ENCODE data around the gene AHCYL1. TPM values are rescaled to one million over a fixed set of nuclear protein-coding genes. Genes with fewer than 3 reads are reported as not detected.

The AHCYL1 gene
- total and polyA plus RNA-seq, 2 donors (not counting 3 experiments of a cell fraction or from before 2014, with no cell fraction given): 49.2 to 74.2 TPM

DNA sequence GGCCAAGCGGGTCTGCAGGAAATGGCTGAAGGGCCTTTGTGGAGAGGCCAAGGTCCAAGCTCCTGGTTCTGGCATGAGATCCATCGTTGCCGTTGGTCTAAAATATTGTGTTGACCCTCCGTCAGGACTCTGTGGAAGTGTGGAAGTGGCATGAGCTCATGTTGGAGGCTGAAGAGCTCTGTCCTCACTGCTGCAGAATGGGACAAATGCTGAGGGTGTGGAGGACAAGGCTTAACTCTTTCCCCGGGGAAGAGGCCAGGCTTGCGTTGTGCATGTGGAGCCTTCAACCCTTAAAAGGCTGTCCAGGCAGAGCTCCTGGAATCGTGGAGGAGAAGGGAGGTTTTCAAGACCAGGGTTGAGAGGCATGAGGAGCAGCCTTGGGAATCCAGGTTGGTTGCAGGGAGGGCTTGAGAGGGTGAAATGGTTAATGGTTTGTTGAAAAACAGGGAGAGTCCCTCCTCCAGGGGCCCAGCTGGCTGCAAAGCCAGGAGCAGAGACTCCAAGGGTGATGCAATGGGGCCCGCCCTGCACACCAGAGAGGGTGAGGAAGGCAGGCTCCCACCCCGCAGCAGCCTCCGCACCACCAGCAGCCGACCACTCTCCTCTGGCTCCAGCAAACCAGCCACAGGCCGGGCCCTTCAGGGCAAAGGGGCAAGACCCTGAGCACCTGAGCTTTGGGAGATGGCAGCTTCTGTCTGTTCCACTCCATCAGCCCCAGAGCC is 6.7 kb upstream of the AHCYL1 start:
- H2AFZ ChIP-seq (ENCODE audit: low read depth, low read length): no peak overlapping the region
- DNase-seq (ENCODE audit: low read depth, low spot score) (no peak), FAIRE-seq (no peak)
- no peaks in the 10 kb centered on the region for H3K27me3 ChIP-seq (ENCODE audit: control insufficient read depth in 2 of 2, insufficient read depth in 2 of 2, low read length in 2 of 2)
- H3K4me2 ChIP-seq (ENCODE audit: insufficient read depth, low read length): no peak overlapping the region
- H3K79me2 ChIP-seq (ENCODE audit: control insufficient read depth, insufficient read depth, low read length): no peaks in the 10 kb centered on the region
- no peak overlapping the region for H3K4me3 ChIP-seq (replicated peaks in 1 of 3; ENCODE audit: insufficient read depth in 1 of 3, low read depth in 1 of 3, low read length in 3 of 3)
- dilution Hi-C loops (cut with MboI; ENCODE audit: extremely low pct_ligation_motif_present, low sequenced_read_pairs) (no loop called here), intact Hi-C loops (cut with micrococcal nuclease) (loop anchor here (5.0 kb wide), 1 partner anchor 46 kb away; no protein-coding TSS in a partner anchor)
- no peaks in the 10 kb centered on the region for H3K36me3 ChIP-seq (ENCODE audit: control insufficient read depth in 2 of 2, extremely low read depth in 1 of 2, insufficient read depth in 2 of 2, low read length in 2 of 2)
- ChIA-PET POLR2A (no interaction called here), CTCF (interaction anchor here (0.9 to 12.5 kb wide), 3 partner anchors 42 to 198 kb away, joined by 3 to 807 read pairs (median 329); no protein-coding TSS in a partner anchor)
- H3K4me1 ChIP-seq (ENCODE audit: control insufficient read depth, extremely low read depth, insufficient read depth, low read length): peaks cover 34% of the 10 kb centered on the region
- H3K27ac ChIP-seq (ENCODE audit: insufficient read depth, low read depth, low read length): no peak overlapping the region
- no peaks in the 10 kb centered on the region for H3K9me1 ChIP-seq (replicated peaks; ENCODE audit: control insufficient read depth, extremely low read depth, insufficient read depth, low read length)
- no peak overlapping the region for H3K9ac ChIP-seq (replicated peaks; ENCODE audit: extremely low read depth, insufficient read depth, low read length)
- H4K20me1 ChIP-seq (replicated peaks; ENCODE audit: control insufficient read depth, extremely low read depth, insufficient read depth, low read length): no peaks in the 10 kb centered on the region
- TF ChIP-seq EZH2 (IDR thresholded peaks at IDR 0.05; ENCODE audit: borderline replicate concordance, low read depth, low read length, severe bottlenecking): no peak
- no peak for TF ChIP-seq FOS (IDR thresholded peaks at IDR 0.05; ENCODE audit: borderline replicate concordance, insufficient read depth, low read length)
- TF ChIP-seq, protein P1, sequence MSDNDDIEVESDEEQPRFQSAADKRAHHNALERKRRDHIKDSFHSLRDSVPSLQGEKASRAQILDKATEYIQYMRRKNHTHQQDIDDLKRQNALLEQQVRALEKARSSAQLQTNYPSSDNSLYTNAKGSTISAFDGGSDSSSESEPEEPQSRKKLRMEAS (IDR thresholded peaks at IDR 0.05; ENCODE audit: insufficient read depth, insufficient read length): no peak
- TF ChIP-seq POLR2AphosphoS5 (IDR thresholded peaks at IDR 0.05; ENCODE audit: insufficient read depth, low read depth, low read length): no peak
- no peak for TF ChIP-seq GATA2 (IDR thresholded peaks at IDR 0.05; ENCODE audit: insufficient read depth, insufficient read length, low read depth, low read length)
- TF ChIP-seq, protein P2, sequence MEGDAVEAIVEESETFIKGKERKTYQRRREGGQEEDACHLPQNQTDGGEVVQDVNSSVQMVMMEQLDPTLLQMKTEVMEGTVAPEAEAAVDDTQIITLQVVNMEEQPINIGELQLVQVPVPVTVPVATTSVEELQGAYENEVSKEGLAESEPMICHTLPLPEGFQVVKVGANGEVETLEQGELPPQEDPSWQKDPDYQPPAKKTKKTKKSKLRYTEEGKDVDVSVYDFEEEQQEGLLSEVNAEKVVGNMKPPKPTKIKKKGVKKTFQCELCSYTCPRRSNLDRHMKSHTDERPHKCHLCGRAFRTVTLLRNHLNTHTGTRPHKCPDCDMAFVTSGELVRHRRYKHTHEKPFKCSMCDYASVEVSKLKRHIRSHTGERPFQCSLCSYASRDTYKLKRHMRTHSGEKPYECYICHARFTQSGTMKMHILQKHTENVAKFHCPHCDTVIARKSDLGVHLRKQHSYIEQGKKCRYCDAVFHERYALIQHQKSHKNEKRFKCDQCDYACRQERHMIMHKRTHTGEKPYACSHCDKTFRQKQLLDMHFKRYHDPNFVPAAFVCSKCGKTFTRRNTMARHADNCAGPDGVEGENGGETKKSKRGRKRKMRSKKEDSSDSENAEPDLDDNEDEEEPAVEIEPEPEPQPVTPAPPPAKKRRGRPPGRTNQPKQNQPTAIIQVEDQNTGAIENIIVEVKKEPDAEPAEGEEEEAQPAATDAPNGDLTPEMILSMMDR (IDR thresholded peaks at IDR 0.05; ENCODE audit: extremely low read depth in 1 of 2, insufficient read depth in 1 of 2, low read depth in 1 of 2, low read length in 2 of 2): no peak
- no peaks in the 10 kb centered on the region for H3K9me3 ChIP-seq (replicated peaks; ENCODE audit: control insufficient read depth, insufficient read depth, low read length)
- no TSS peak for BruUV-seq (replicated peaks)
